ENCODE data around the gene ZNF324. TPM values are rescaled to one million over a fixed set of nuclear protein-coding genes. Genes with fewer than 3 reads are reported as not detected.

The ZNF324 gene
- total and polyA plus RNA-seq, 7 donors = 3.6 to 16.4 (median 10.5) TPM

- Histone ChIP-seq H3K9me3 (no peaks in the 10 kb centered on the region), H3K27ac (no peak overlapping the region), H3K27me3 (no peaks in the 10 kb centered on the region), H3K36me3 (no peaks in the 10 kb centered on the region), H3K4me1 (peaks cover 0 to 23% (median 21%) of the 10 kb centered on the region in 4 donors), H3K4me3 (no peak overlapping the region)
- intact Hi-C loops (cut with DNase I) = no loop called here
- no peak for DNase-seq
- TF ChIP-seq POLR2A (IDR thresholded peaks at IDR 0.05) = no peak
- no peak for TF ChIP-seq EP300 (IDR thresholded peaks at IDR 0.05)
- TF ChIP-seq POLR2AphosphoS5 (IDR thresholded peaks at IDR 0.05) = no peak
- no peak for TF ChIP-seq CTCF (IDR thresholded peaks at IDR 0.05)
- 91 to 92% methylated on average over 3 of the region's 3 CpGs for WGBS, 2 donors
Measured at GRCh38 chr19:58522709-58523108, 55.8 kb downstream of the ZNF324 start.

Small RNAs within 50 kb of the gene (small RNA-seq; reads per million reads assigned to genes)
- gene RN7SL693P (0 reads per million in 3 donors), gene RNU6-1337P (0 reads per million in 3 donors)

Other genes with a start within 250 kb of the ZNF324 start
- gene ZNF544, start 238.2 kb upstream of the ZNF324 start, total RNA-seq = 10 to 100 TPM; 25.8 to 45.1 (median 34.8) TPM
- 10 to 100 TPM; 16.4 to 28.6 (median 20.4) TPM for gene ZNF544, start 238.2 kb upstream of the ZNF324 start, polyA plus RNA-seq
- gene ZNF8, start 188.1 kb upstream of the ZNF324 start, total RNA-seq = 1 to 10 TPM; 4.9 to 8.6 (median 6.5) TPM
- 1 to 10 TPM in 1 of 3 donors, under 1 TPM in 2; 0.60 to 2.0 (median 0.92) TPM for gene ZNF8, start 188.1 kb upstream of the ZNF324 start, polyA plus RNA-seq
- gene ERVK3-1, start 161.7 kb upstream of the ZNF324 start, total RNA-seq = 10 to 100 TPM; 41.7 to 49.4 (median 44.0) TPM
- gene ERVK3-1, start 161.7 kb upstream of the ZNF324 start, polyA plus RNA-seq = 10 to 100 TPM; 23.6 to 35.0 (median 27.6) TPM
- gene ZSCAN22, start 140.1 kb upstream of the ZNF324 start, total RNA-seq = 1 to 10 TPM; 1.4 to 3.6 (median 2.2) TPM
- 1 to 10 TPM in 1 of 3 donors, under 1 TPM in 2; 0.60 to 1.3 (median 0.69) TPM for gene ZSCAN22, start 140.1 kb upstream of the ZNF324 start, polyA plus RNA-seq
- gene A1BG, start 113.6 kb upstream of the ZNF324 start, total RNA-seq = 10 to 100 TPM in 2 of 4 donors, 1 to 10 TPM in 2; 1.9 to 17.4 (median 12.1) TPM
- gene A1BG, start 113.6 kb upstream of the ZNF324 start, polyA plus RNA-seq = 10 to 100 TPM in 2 of 3 donors, 1 to 10 TPM in 1; 7.2 to 23.4 (median 16.0) TPM
- gene ZNF497, start 104.3 kb upstream of the ZNF324 start, total RNA-seq = under 1 TPM; 0.28 to 0.54 (median 0.43) TPM
- gene ZNF497, start 104.3 kb upstream of the ZNF324 start, polyA plus RNA-seq = under 1 TPM in 2 of 3 donors, not detected in 1; 0.46 to 0.79 TPM
- 1 to 10 TPM in 3 of 4 donors, under 1 TPM in 1; 0.66 to 2.2 (median 1.5) TPM for gene ZNF837, start 86.0 kb upstream of the ZNF324 start, total RNA-seq
- gene ZNF837, start 86.0 kb upstream of the ZNF324 start, polyA plus RNA-seq = 1 to 10 TPM; 1.2 to 2.5 (median 1.8) TPM
- 1,000 to 10,000 TPM; 1,322 to 2,581 (median 2,411) TPM for gene RPS5, start 79.8 kb upstream of the ZNF324 start, total RNA-seq
- 1,000 to 10,000 TPM; 1,097 to 1,974 (median 1,406) TPM for gene RPS5, start 79.8 kb upstream of the ZNF324 start, polyA plus RNA-seq
- gene RNF225, start 71.4 kb upstream of the ZNF324 start, total RNA-seq = not detected
- gene RNF225, start 71.4 kb upstream of the ZNF324 start, polyA plus RNA-seq = under 1 TPM in 1 of 3 donors, not detected in 2; 0.07 TPM
- 10 to 100 TPM in 2 of 4 donors, 1 to 10 TPM in 2; 8.2 to 21.4 (median 12.0) TPM for gene ZNF584, start 58.4 kb upstream of the ZNF324 start, total RNA-seq
- gene ZNF584, start 58.4 kb upstream of the ZNF324 start, polyA plus RNA-seq = 1 to 10 TPM; 3.0 to 7.3 (median 4.8) TPM
- gene ZNF132, start 26.9 kb upstream of the ZNF324 start, total RNA-seq = 10 to 100 TPM in 1 of 4 donors, 1 to 10 TPM in 3; 5.3 to 12.2 (median 6.4) TPM
- 1 to 10 TPM in 1 of 3 donors, under 1 TPM in 1, not detected in 1; 0.60 to 1.7 TPM for gene ZNF132, start 26.9 kb upstream of the ZNF324 start, polyA plus RNA-seq
- 1 to 10 TPM; 5.4 to 9.7 (median 6.1) TPM for gene ZNF324B, start 15.5 kb upstream of the ZNF324 start, total RNA-seq
- gene ZNF324B, start 15.5 kb upstream of the ZNF324 start, polyA plus RNA-seq = 1 to 10 TPM in 2 of 3 donors, under 1 TPM in 1; 0.60 to 5.3 (median 2.1) TPM
- gene ZNF446, start 9.3 kb downstream of the ZNF324 start, total RNA-seq = 10 to 100 TPM; 10.7 to 20.8 (median 16.5) TPM
- 10 to 100 TPM in 1 of 3 donors, 1 to 10 TPM in 2; 4.4 to 11.4 (median 5.4) TPM for gene ZNF446, start 9.3 kb downstream of the ZNF324 start, polyA plus RNA-seq
- gene SLC27A5, start 44.9 kb downstream of the ZNF324 start, total RNA-seq = 10 to 100 TPM in 1 of 4 donors, 1 to 10 TPM in 3; 4.2 to 13.5 (median 8.7) TPM
- gene SLC27A5, start 44.9 kb downstream of the ZNF324 start, polyA plus RNA-seq = 10 to 100 TPM in 1 of 3 donors, 1 to 10 TPM in 2; 2.3 to 22.9 (median 6.0) TPM
- gene ZBTB45, start 52.7 kb downstream of the ZNF324 start, total RNA-seq = 10 to 100 TPM in 1 of 4 donors, 1 to 10 TPM in 3; 7.6 to 13.8 (median 8.4) TPM
- gene ZBTB45, start 52.7 kb downstream of the ZNF324 start, polyA plus RNA-seq = 10 to 100 TPM in 1 of 3 donors, 1 to 10 TPM in 2; 4.9 to 10.2 (median 6.0) TPM
- gene TRIM28, start 77.0 kb downstream of the ZNF324 start, total RNA-seq = 100 to 1,000 TPM; 157 to 236 (median 207) TPM
- gene TRIM28, start 77.0 kb downstream of the ZNF324 start, polyA plus RNA-seq = 100 to 1,000 TPM in 2 of 3 donors, 10 to 100 TPM in 1; 84.8 to 223 (median 150) TPM
- 100 to 1,000 TPM; 101 to 144 (median 136) TPM for gene CHMP2A, start 88.0 kb downstream of the ZNF324 start, total RNA-seq
- 100 to 1,000 TPM; 196 to 372 (median 300) TPM for gene CHMP2A, start 88.0 kb downstream of the ZNF324 start, polyA plus RNA-seq
- 10 to 100 TPM; 22.4 to 37.5 (median 30.3) TPM for gene UBE2M, start 91.5 kb downstream of the ZNF324 start, total RNA-seq
- 10 to 100 TPM; 48.0 to 58.5 (median 57.8) TPM for gene UBE2M, start 91.5 kb downstream of the ZNF324 start, polyA plus RNA-seq
- 10 to 100 TPM; 13.6 to 31.5 (median 20.1) TPM for gene MZF1, start 106.3 kb downstream of the ZNF324 start, total RNA-seq
- gene MZF1, start 106.3 kb downstream of the ZNF324 start, polyA plus RNA-seq = 10 to 100 TPM in 1 of 3 donors, 1 to 10 TPM in 2; 5.8 to 28.7 (median 9.0) TPM